Cardiac septum (tissue), 1 donor: ENCODE data around the gene TTI1. TPM values are rescaled to one million over a fixed set of nuclear protein-coding genes. Genes with fewer than 3 reads are reported as not detected.
A peak's percentile ranks its signal among the peaks of the same experiment; 100 is the strongest.

ENCODE experiments used
- DNase-seq: peaks from one replicate; pipeline ENCODE4 v3.0.0-alpha.2; 2020; ENCODE audit warnings: low spot score
- intact Hi-C: fragments of 100-400 bp; cut with DNase I; formaldehyde crosslinking; loops from one replicate; pipeline ENCODE4 v1.14.0; 2022
- total RNA-seq: library from RNA; stranded (reverse); fragmentation: NEBNext Ultra II Directional; extraction: Animal tissue kit (Norgen Biotek cat#: 25700); gene quantifications from one replicate; pipeline ENCODE4 v1.2.1, GENCODE V29; 2021
- donor health status: DM: no; HTN: no; CAD: no.

The TTI1 gene
- total RNA-seq, 1 donor from 2014 or later = 11.4 TPM

DNA sequence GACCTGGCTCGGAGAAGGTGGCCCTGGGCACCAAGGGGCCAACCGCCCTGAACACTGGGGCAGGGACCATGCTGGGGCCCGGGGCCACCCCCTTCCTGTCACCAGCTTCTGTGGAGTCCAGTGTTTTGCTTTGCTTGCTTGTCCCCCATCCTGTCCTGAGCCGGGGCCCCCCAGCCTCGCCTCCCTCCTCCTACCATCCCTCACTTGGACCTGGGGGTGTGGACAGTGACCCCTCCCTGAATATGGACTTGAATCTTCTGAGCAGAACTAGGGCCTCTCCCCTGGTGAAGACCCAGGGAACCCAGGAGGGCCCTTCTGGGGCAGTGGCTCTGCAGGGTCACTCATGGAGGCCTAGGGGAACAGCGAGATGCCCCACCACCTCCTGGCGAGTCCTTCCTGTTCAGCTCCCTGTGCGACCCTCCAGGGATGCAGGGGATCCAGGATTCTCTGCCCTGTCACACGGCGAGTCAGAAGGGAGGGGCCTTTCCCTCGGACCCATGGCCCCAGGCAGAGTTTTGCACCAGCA is 88.7 kb downstream of the TTI1 start:
- intact Hi-C loops = no loop called here
- DNase-seq = peak; percentile 64

DNA sequence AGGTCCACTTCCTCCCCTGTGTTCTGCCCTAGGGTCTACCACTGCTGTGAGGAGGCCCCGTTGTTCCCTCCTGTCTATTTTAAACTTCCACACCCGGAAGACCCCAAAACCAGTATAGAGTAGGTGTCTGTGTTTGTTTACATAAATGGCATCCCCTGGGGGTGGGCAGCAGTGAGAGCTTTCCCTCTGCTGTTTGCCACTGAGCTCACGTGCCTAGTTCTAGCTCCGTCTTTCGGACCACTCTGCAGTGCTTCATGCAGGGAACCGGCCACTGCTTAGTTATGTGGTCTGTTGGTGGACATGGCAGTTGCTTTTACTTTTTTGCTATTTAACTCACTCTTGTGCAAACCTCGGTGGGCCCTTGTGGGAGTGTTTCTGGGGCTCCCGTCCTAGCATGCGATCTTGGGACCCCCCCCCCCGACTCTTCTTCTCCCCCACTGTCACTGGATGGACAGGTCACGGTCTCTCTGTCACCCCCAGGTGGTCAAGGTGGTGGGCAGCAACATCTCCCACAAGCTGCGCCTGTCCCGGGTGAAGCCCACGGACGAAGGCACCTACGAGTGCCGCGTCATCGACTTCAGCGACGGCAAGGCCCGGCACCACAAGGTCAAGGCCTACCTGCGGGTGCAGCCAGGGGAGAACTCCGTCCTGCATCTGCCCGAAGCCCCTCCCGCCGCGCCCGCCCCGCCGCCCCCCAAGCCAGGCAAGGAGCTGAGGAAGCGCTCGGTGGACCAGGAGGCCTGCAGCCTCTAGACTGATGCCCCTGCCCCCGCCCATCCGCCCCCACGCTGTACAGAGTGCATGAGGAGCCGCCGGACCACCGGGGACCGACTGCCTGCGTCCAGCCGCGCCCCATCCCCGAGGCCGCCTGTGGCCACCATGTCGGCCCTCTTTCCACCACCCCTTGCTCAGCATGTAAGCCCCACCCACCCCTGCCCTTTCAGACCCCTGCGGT is 89.5 kb downstream of the TTI1 start:
- intact Hi-C loops = no loop called here
- DNase-seq = peak; percentile 70

DNA sequence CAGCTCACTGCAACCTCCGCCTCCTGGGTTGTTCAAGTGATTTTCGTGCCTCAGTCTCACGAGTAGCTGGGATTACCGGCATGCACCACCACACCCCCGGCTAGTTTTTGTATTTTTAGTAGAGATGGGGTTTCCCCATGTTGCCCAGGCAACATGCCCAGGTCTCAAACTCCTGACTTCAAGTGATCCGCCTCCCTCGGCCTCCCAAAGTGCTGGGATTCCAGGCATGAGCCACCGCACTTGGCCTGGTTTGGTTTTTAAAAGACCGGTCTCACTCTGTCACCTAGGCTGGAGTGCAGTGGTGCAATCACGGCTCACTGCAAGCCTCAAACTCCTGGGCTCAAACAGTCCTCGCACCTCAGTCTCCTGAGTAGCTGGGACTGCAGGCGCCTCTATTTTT is 90.2 kb downstream of the TTI1 start:
- peak; percentile 53 for DNase-seq
- intact Hi-C loops = no loop called here

DNA sequence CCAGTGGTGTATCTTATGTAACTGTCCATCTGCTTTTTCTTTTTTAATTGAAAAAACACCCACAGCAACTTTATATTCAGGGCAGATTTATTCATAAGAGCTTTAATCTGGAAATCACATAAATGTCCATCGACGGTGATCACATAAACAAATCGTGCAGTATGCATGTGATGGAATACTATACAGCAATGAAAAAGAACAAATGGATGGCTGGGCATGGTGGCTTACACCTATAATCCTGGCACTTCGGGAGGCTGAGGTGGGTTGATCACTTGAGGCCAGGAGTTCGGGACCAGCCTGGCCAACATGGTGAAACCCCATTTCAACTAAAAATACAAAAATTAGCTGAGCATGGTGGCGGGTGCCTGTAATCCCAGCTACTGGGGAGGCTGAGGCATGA is 91.3 kb downstream of the TTI1 start:
- no peak for DNase-seq
- intact Hi-C loops = no loop called here

DNA sequence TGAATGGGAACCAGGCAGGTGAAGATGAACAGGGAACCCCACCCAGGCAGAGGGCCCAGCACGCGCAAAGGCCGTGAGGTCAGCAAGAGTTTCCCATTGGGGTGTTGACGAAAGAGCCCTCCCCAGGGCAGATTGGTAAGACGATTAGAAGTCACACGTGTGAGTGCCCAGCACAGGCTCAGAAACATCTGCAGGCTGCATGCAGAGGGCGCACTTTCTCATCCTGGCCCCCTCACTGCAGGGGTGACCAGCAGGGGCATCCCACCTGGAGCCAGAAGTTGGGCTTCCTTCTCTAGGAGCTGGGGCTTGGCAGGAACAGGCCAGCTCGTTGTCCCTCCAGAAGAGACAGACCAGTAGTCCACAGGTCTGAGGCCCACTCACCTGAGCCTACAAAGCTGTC is 91.9 kb downstream of the TTI1 start:
- intact Hi-C loops = no loop called here
- DNase-seq = peak; percentile 63

DNA sequence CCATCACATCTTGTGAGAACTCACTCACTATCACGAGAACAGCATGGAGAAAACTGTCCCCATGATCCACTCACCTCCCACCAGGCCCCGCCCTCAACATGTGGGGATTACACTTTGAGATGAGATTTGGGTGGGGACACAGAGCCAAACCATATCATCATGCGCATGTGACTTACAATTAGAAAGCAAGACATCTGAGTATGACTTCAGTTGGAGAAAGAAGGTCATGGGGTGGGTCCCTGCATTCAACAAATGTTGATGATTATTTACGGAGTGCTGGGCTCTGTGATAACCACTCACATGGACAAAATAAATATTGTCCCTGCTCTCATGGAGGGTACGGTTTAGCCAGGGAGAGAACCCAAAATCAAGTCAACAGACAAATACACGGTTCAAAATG is 92.4 kb downstream of the TTI1 start:
- peak; percentile 49 for DNase-seq
- intact Hi-C loops = no loop called here

DNA sequence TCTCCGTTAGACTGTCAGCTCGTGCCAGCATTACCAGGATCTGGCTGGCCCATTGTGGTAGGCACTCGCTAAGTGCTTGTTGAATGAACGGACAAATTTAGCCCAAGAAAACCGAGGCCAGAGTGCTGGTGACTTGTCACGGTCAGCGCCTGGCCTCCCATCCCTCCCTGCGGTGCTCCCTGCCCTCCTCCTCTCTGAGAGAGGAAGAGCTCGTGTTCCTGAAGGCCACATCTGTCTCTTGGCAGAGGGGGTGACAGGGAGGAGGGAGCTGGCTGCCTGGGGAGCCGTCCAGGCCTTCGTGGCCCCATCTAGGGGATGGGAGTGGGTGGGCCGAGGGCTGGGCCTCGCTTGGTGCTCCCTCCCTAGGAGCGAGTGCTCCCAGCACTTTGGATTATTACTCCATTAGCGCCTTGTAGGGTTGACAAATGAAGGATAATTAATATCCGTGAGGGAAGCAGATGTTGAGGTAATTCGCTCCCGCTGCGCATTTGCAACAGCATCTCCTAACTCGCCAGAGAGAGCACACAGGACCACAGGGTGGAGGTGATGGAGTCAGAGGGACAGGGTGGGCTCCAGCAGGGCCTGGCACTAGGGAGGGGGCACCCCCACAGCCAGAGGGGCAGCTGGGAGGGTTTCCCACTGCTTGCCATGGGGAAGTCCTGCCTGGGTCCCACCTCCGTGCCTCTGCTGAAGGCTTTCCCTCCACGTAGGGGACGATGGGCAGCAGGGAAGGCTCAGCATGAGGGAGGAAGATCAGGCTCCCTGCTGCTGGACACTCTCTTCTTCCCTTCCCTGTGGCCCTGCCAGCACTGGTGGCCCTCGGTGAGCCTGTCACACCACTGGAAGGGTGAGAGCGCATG is 93.3 kb downstream of the TTI1 start:
- DNase-seq = peak; percentile 53
- intact Hi-C loops = no loop called here

DNA sequence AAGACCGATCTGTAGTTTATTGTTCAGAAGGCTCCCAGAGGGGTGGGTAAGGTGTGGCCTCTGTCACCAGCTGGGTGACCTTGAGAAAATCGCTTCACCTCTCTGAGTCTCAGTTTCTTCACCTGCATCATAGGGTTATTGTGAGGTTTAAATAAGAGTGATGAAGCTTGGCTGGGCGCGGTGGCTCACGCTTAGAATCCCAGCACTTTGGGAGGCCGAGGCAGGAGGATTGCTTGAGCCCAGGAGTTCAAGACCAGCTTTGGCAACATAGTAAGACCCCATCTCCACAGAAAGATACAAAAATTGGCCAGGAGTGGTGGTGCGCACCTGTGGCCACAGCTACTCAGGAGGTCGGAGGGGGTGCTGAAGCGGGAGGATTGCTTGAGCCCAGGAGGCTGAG is 94.3 kb downstream of the TTI1 start:
- intact Hi-C loops = no loop called here
- peak; percentile 36 for DNase-seq

DNA sequence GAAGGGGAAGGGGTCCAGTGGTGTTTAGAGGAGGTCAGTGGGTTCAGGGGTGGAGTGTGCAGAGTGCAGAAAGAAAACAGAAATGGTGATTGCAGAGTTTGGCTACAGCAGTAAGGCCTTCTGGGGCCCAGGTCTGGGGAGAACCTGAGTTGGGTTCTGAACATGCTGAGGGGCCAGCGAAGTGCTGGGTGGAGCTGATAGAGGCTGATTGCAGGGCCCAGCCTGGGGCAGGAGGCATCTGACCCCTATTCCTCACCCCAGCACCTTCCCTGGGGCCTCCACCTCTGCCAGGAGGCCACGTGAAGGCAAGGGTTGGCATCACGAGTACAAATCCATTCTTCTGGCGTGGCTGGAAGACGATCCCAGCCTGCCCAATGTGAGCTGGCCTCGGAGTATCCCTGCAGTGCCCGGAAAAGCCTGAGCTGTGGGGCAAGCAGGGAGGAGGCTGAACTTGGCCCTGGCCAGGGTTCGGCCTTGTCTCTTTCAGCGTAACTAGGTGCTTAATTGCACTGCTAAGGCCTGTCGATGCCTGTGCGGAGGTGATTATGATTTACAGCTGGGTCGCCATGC is 95.0 kb downstream of the TTI1 start:
- intact Hi-C loops = no loop called here
- DNase-seq = peak; percentile 67

DNA sequence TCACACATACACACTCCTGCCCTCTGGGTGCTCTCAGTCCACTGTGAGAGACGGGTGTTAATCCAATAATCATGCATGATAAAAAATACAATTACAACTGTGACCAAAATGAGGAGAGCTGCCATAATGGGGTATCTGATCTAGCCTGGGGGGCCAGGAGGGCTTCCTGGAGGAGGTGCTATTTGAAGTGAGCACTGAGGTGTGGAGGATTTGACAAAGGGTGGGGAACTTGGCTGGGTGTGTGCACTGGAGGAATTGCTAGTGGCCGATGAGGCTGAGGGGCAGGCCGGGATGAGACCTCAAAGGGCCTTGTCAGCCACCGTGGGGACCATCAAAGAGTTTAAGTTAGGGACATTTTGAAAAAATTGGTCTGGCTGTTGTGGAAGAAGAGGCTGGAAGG is 95.6 kb downstream of the TTI1 start:
- intact Hi-C loops = no loop called here
- DNase-seq = peak; percentile 27

DNA sequence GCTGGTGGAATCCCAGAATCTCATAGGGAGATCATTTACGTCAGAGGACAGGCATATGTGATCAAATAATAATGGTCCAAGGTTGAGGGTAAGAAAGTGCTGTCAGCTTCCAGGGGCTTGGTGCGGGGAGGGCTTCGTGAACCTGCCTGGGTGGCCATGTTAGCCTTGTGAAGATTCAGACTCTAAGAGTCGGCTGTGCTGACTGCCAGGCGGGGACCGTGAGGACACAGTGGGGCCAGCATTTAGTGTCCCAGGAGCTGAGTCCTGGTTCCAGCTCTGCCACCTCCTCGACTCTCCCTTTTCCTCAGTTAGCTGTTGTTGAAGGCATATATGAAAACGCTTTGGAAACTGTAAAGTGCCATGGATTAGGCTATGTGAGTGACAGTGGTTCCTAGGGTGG is 96.8 kb downstream of the TTI1 start:
- intact Hi-C loops = no loop called here
- no peak for DNase-seq

DNA sequence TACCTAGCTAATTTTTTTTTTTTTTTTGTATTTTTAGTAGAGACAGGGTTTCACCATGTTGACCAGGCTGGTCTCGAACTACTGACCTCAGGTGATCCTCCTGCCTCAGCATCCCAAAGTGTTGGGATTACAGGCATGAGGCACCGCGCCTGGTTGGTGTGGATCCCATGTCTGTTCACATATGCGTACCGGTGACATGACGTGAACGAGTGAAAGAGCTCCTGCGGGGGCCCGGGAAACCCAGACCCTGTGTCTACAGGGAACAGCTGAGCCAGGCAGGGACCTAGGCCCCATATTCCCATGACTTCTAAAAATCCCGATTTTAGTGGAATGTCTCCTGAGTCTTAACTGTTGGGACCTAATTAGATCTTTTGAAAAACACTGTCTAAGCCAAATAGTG is 97.2 kb downstream of the TTI1 start:
- intact Hi-C loops = no loop called here
- DNase-seq = no peak

DNA sequence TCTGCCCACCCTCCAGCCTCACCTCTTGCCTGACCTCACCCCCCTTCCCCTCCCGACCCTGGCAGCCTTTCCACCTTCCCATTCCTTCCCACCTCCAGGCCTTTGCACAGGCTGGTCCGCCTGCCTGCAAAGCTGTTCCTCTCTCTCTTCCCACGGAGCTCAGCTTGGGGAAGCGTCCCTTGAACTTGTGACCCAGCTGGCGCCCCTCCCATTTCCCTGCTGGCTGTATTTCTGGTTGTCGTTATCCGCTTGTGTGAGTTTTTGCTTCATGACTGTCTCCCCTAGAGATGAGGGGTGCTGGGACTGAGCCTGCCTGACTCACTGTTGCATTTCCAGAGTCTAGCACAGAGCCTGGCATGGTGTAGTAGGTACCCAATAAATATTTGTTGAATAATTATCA is 97.8 kb downstream of the TTI1 start:
- no peak for DNase-seq
- intact Hi-C loops = no loop called here

DNA sequence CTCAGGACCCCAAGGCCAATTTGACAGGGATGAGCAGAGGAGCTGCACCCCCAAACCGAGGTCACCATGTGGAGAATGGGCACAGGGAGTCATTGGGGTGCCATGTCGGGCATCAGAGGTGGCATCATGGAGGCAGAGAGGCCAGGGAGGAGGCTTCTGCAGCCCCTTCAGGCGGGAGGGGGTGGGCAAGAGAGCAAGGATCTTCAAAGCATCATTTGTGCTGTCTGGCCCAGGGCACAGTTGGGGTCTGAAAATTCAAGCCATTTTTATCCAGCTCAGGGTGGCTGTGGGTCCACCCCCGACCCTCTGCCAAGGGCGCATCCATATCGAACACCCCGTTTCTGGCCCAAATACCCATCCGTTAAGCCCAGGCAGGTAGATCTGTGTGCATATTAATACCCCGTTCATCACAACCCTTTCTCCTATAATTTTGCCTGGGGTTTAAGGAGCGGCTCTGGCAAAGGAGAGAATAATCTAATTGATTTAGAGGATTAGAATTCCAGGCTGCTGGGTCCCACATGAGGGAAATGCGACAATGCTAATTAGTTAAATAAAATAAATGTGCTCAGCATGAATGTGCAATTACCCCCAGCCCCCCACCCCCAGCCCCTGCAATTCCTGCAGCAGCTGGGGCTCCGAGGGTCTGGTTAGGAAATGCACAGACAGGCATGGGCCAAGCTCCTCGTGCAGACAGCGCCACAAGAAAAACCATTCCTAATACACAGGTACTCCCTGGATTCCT is 98.5 kb downstream of the TTI1 start:
- intact Hi-C loops = no loop called here
- no peak for DNase-seq

DNA sequence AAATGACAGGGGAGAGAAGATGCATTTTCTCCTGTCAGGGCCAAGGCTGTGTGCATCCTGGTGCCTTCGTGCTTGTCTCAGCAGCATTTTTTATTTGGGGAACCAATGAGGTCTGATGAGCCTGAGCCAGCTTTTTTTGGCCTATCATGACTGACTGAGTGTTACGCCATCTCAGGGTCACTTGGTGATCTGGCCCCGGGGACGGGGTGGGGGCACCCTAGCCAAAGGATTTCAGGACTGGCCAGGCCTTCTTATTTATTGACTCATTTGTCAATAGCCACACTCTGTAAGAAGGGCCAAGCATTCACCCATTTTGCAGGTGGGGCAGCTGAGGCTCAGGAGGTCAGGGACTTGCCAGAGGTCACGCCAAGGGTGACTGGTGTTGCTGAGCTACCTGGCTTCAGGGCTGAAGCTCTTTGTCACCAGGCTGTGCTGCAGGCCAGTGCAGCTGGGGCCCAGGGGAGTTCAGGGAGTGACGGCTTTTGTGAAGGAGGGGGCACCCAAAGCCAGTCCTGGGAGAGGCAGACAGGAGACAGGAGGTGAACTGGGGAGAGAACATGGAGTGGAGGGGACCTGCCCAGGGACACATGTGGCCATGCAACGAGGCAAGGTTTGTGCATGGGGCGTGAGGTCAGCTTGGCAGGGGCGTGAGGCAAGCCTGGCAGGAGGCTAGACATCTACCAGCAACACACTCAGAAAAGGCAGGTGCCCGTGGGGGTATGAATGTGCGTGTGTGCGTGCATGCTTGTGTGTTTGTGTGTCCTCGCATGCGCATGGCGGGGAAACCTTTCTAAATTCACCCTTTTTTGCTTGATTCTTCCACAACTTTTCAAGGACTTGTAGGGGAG is 99.2 kb downstream of the TTI1 start:
- DNase-seq = no peak
- intact Hi-C loops = no loop called here
